SK-N-MC (cell line): ENCODE measurements around the gene FBXO40.

ENCODE experiments used
- DNase-seq: peaks from one replicate; pipeline ENCODE4 v3.0.0-alpha.2; 2011; ENCODE audit warnings: low read depth, low spot score
- H3K27ac ChIP-seq: fragments of 200-600 bp; sonication (generic); 2 replicates; pipeline ENCODE4 v1.5.1; 2016; ENCODE audit warnings: mixed run types
- H3K36me3 ChIP-seq: fragments of 200-600 bp; sonication (generic); 2 replicates; pipeline ENCODE4 v1.6.1; 2017; ENCODE audit warnings: antibody characterized with exemption, low read length, mixed read lengths; ENCODE audit not compliant: insufficient read depth
- H3K4me3 ChIP-seq: fragments of 200-600 bp; sonication (generic); 2 replicates; pipeline ENCODE4 v1.5.1; 2016
- H3K9ac ChIP-seq: fragments of 200-600 bp; sonication (generic); 2 replicates; pipeline ENCODE4 v1.8.0; 2017; ENCODE audit warnings: mixed run types, mixed read lengths; ENCODE audit not compliant: insufficient read length
- H3K9me3 ChIP-seq: fragments of 200-600 bp; sonication (generic); 2 replicates; pipeline ENCODE4 v1.6.1; 2017; ENCODE audit warnings: low read depth, mild to moderate bottlenecking, antibody characterized with exemption, low read length, moderate library complexity, mixed read lengths
- EZH2 ChIP-seq: fragments of 200-600 bp; sonication (generic); IDR thresholded peaks from one replicate; pipeline ENCODE4 v1.6.1; 2017; ENCODE audit warnings: antibody characterized with exemption
- FOXP2 ChIP-seq: optimal IDR thresholded peaks from 2 replicates; pipeline ENCODE3; 2011; ENCODE audit warnings: mild to moderate bottlenecking, moderate library complexity; ENCODE audit not compliant: insufficient read depth; ENCODE audit errors: extremely low read length, control extremely low read depth
- POLR2AphosphoS5 ChIP-seq: IDR thresholded peaks from 2 replicates; pipeline ENCODE4 v1.6.1; 2012; ENCODE audit warnings: mild to moderate bottlenecking, low read depth, low read length, borderline replicate concordance

Gene FBXO40

GRCh38 chr3:121651684-121652083 lies 58.5 kb downstream of the FBXO40 start:
- DNase-seq, result no peak
- TF ChIP-seq EZH2 (no peak), POLR2AphosphoS5 (no peak), FOXP2 (no peak)
- no peaks in the 10 kb centered on the region for H3K36me3 ChIP-seq
- H3K27ac ChIP-seq, result no peak overlapping the region
- no peak overlapping the region for H3K9ac ChIP-seq
- no peak overlapping the region for H3K4me3 ChIP-seq
- H3K9me3 ChIP-seq, result no peaks in the 10 kb centered on the region

GRCh38 chr3:121654493-121655385 lies 61.6 kb downstream of the FBXO40 start:
- H3K27ac ChIP-seq, result no peak overlapping the region
- no peak overlapping the region for H3K4me3 ChIP-seq
- TF ChIP-seq EZH2, result no peak
- no peak for TF ChIP-seq FOXP2
- TF ChIP-seq POLR2AphosphoS5, result no peak
- no peak overlapping the region for H3K9ac ChIP-seq
- H3K9me3 ChIP-seq, result no peaks in the 10 kb centered on the region
- H3K36me3 ChIP-seq, result no peaks in the 10 kb centered on the region
- no peak for DNase-seq

GRCh38 chr3:121658716-121659435 lies 65.7 kb downstream of the FBXO40 start:
- H3K4me3 ChIP-seq, result no peak overlapping the region
- H3K36me3 ChIP-seq, result no peaks in the 10 kb centered on the region
- H3K27ac ChIP-seq, result no peak overlapping the region
- H3K9me3 ChIP-seq, result no peaks in the 10 kb centered on the region
- TF ChIP-seq EZH2 (no peak), POLR2AphosphoS5 (no peak), FOXP2 (no peak)
- no peak overlapping the region for H3K9ac ChIP-seq
- DNase-seq, result no peak

- H3K27ac ChIP-seq, result no peak overlapping the region
- no peaks in the 10 kb centered on the region; the same call in 1 of the 2 replicates for H3K36me3 ChIP-seq
- TF ChIP-seq FOXP2 (no peak), EZH2 (no peak)
- H3K9me3 ChIP-seq, result no peaks in the 10 kb centered on the region
- H3K4me3 ChIP-seq, result no peak overlapping the region
- no peak overlapping the region for H3K9ac ChIP-seq
- no peak for DNase-seq
Observed at GRCh38 chr3:121659586-121659985, 66.4 kb downstream of the FBXO40 start.

- Histone ChIP-seq H3K27ac (no peak within 1 kb of the TSS), H3K4me3 (no peak within 1 kb of the TSS), H3K9ac (no peak within 1 kb of the TSS), H3K9me3 (no peaks in the 10 kb centered on the region), H3K36me3 (no peaks in the 10 kb centered on the region; the same call in 1 of the 2 replicates)
- DNase-seq, result no peak
- TF ChIP-seq POLR2AphosphoS5, result no peak
- TF ChIP-seq FOXP2, result no peak
- no peak for TF ChIP-seq EZH2
Observed at GRCh38 chr3:121660356-121661171, 67.4 kb downstream of the FBXO40 start, which contains the start of gene HCLS1. Gene HCLS1 (minus strand): TSS chr3:121660903. CDS start chr3:121658347, 2,556 bp downstream.

GRCh38 chr3:121661376-121661775 lies 68.2 kb downstream of the FBXO40 start:
- H3K9ac ChIP-seq, result no peak overlapping the region
- no peaks in the 10 kb centered on the region for H3K9me3 ChIP-seq
- no peak overlapping the region for H3K27ac ChIP-seq
- TF ChIP-seq POLR2AphosphoS5, result no peak
- TF ChIP-seq FOXP2, result no peak
- no peak for TF ChIP-seq EZH2
- no peaks in the 10 kb centered on the region; the same call in 1 of the 2 replicates for H3K36me3 ChIP-seq
- no peak for DNase-seq
- H3K4me3 ChIP-seq, result no peak overlapping the region

- Histone ChIP-seq H3K36me3 (no peaks in the 10 kb centered on the region; the same call in 1 of the 2 replicates), H3K9ac (no peak overlapping the region), H3K9me3 (no peaks in the 10 kb centered on the region), H3K27ac (no peak overlapping the region), H3K4me3 (no peak overlapping the region)
- no peak for TF ChIP-seq FOXP2
- no peak for TF ChIP-seq EZH2
- TF ChIP-seq POLR2AphosphoS5, result no peak
- no peak for DNase-seq
Observed at GRCh38 chr3:121662742-121663141, 69.6 kb downstream of the FBXO40 start.

GRCh38 chr3:121663171-121663847 lies 70.1 kb downstream of the FBXO40 start:
- TF ChIP-seq FOXP2 (no peak), EZH2 (no peak), POLR2AphosphoS5 (no peak)
- H3K9me3 ChIP-seq, result no peaks in the 10 kb centered on the region
- no peak for DNase-seq
- no peak overlapping the region for H3K4me3 ChIP-seq
- H3K9ac ChIP-seq, result no peak overlapping the region
- H3K36me3 ChIP-seq, result no peaks in the 10 kb centered on the region; the same call in 1 of the 2 replicates
- no peak overlapping the region for H3K27ac ChIP-seq
